Panc1 (cell line): ENCODE data around the gene AIG1. TPM values are rescaled to one million over a fixed set of nuclear protein-coding genes. Genes with fewer than 3 reads are reported as not detected.

ENCODE experiments used
- ATAC-seq: fragments of 200-7000 bp; cut with Tn5 transposase; 2 replicates; pipeline ENCODE4 v1.9.1; 2020; ENCODE audit warnings: mild to moderate bottlenecking, moderate library complexity
- BruUV-seq: library from RNA; stranded (reverse); fragments of 400-500 nt; replicated peaks from 2 replicates; lab custom pipeline; 2021; lab: Mats Ljungman, UMichigan
- CTCF ChIA-PET: fragments of 300-600 bp; sonication (Branson Sonifier 250); formaldehyde crosslinking; loops from one replicate; lab custom pipeline; 2022; ENCODE audit warnings: antibody characterized with exemption; lab: Charles Lee
- POLR2A ChIA-PET: fragments of 300-600 bp; sonication (Branson Sonifier 250); formaldehyde crosslinking; loops from one replicate; lab custom pipeline; 2022; ENCODE audit warnings: antibody characterized with exemption; lab: Charles Lee
- DNase-seq: peaks from one replicate; pipeline ENCODE4 v3.0.0-alpha.2; 2010; ENCODE audit warnings: low read depth, low spot score
- H3K27ac ChIP-seq: 2 replicates; pipeline ENCODE4 v1.5.1; 2011; ENCODE audit warnings: mild to moderate bottlenecking, low read length, inconsistent platforms
- H3K27me3 ChIP-seq: fragments of 200-500 bp; sonication (Bioruptor generic); 2 replicates; pipeline ENCODE4 v1.6.0; 2014; ENCODE audit warnings: low read length, inconsistent platforms; ENCODE audit not compliant: control insufficient read depth, insufficient read depth
- H3K36me3 ChIP-seq: fragments of 200-500 bp; sonication (Bioruptor generic); 2 replicates; pipeline ENCODE4 v1.5.1; 2014; ENCODE audit warnings: inconsistent platforms, mild to moderate bottlenecking, low read length, moderate library complexity; ENCODE audit not compliant: control insufficient read depth, insufficient read depth
- H3K4me1 ChIP-seq: 2 replicates; pipeline ENCODE4 v1.5.1; 2011; ENCODE audit warnings: inconsistent platforms, mild to moderate bottlenecking, low read length, moderate library complexity; ENCODE audit not compliant: control insufficient read depth, insufficient read depth
- H3K4me3 ChIP-seq, 2 experiments: 2 replicates each; pipeline ENCODE4 v1.5.1; 2011 to 2012; ENCODE audit warnings: low read depth in 2 of 2, low read length in 2 of 2, mild to moderate bottlenecking in 2 of 2, inconsistent platforms in 1 of 2, moderate library complexity in 1 of 2
- H3K9me3 ChIP-seq: fragments of 200-500 bp; sonication (Bioruptor generic); 2 replicates; pipeline ENCODE4 v1.5.1; 2014; ENCODE audit warnings: low read depth, mild to moderate bottlenecking, inconsistent platforms, low read length, moderate library complexity; ENCODE audit not compliant: control insufficient read depth, insufficient read depth
- CTCF ChIP-seq: fragments of 450-650 bp; IDR thresholded peaks from 2 replicates; pipeline ENCODE4 v1.5.1; 2017; ENCODE audit warnings: mild to moderate bottlenecking
- POLR2AphosphoS5 ChIP-seq: IDR thresholded peaks from 2 replicates; pipeline ENCODE4 v1.6.1; 2012; ENCODE audit warnings: mild to moderate bottlenecking, low read depth, low read length, moderate library complexity
- REST ChIP-seq, 2 experiments: IDR thresholded peaks; 2 replicates each; pipeline ENCODE4 v1.6.1; 2011 to 2012; ENCODE audit warnings: low read depth in 2 of 2, control low read depth in 1 of 2, low read length in 1 of 2, mild to moderate bottlenecking in 1 of 2, moderate library complexity in 1 of 2; ENCODE audit not compliant: insufficient read depth in 1 of 2
- SIN3A ChIP-seq: IDR thresholded peaks from 2 replicates; pipeline ENCODE4 v1.6.1; 2012; ENCODE audit warnings: low read depth, mild to moderate bottlenecking, low read length, moderate library complexity, borderline replicate concordance; ENCODE audit not compliant: insufficient read depth
- TCF7L2 ChIP-seq: IDR thresholded peaks from 2 replicates; pipeline ENCODE4 v1.6.1; 2011; ENCODE audit warnings: mild to moderate bottlenecking, low read depth, low read length, inconsistent platforms
- in situ Hi-C: cut with HindIII; loops from 2 replicates; pipeline ENCODE4 v1.10.0; 2016; ENCODE audit warnings: low sequenced_read_pairs, low pct_unique_long_range_greater_than_20kb
- intact Hi-C: fragments of 100-400 bp; cut with micrococcal nuclease; formaldehyde crosslinking; loops from one replicate; pipeline ENCODE4 v1.10.0; 2022; ENCODE audit not compliant: unreplicated experiment
- total RNA-seq: library from RNA; stranded (reverse); gene quantifications from one replicate; pipeline ENCODE4 v1.2.1, GENCODE V29; 2021; ENCODE audit not compliant: unreplicated experiment

The AIG1 gene
- total RNA-seq, 1 experiment from 2014 or later, result 23.9 TPM

GRCh38 chr6:143111443-143111842, 50.8 kb downstream of the AIG1 start:
- CTCF ChIA-PET, result no interaction called here
- no peak for DNase-seq
- in situ Hi-C loops (no loop called here), intact Hi-C loops (no loop called here)
- TF ChIP-seq SIN3A, result no peak
- TF ChIP-seq CTCF, result no peak
- no peak for TF ChIP-seq TCF7L2
- TF ChIP-seq REST (IDR thresholded peaks at IDR 0.05; ENCODE audit: insufficient read depth in 1 of 2, low read depth in 2 of 2, low read length in 1 of 2), result no peak
- TF ChIP-seq POLR2AphosphoS5, result no peak
- Histone ChIP-seq H3K27me3 (no peaks in the 10 kb centered on the region), H3K27ac (no peak overlapping the region), H3K4me3 (no peak overlapping the region), H3K9me3 (no peaks in the 10 kb centered on the region), H3K4me1 (no peaks in the 10 kb centered on the region), H3K36me3 (no peaks in the 10 kb centered on the region)
- no TSS peak for BruUV-seq
- ATAC-seq, result no peak
- POLR2A ChIA-PET, result no interaction called here

GRCh38 chr6:143112084-143112768, 51.5 kb downstream of the AIG1 start:
- no peak for TF ChIP-seq SIN3A
- TF ChIP-seq TCF7L2, result no peak
- TF ChIP-seq POLR2AphosphoS5, result no peak
- no peak for TF ChIP-seq CTCF
- no peak for TF ChIP-seq REST (IDR thresholded peaks at IDR 0.05; ENCODE audit: insufficient read depth in 1 of 2, low read depth in 2 of 2, low read length in 1 of 2)
- in situ Hi-C loops, result no loop called here
- no peak for DNase-seq
- H3K4me3 ChIP-seq, result no peak overlapping the region
- no TSS peak for BruUV-seq
- intact Hi-C loops, result no loop called here
- ATAC-seq, result no peak
- no peaks in the 10 kb centered on the region for H3K9me3 ChIP-seq
- ChIA-PET CTCF (no interaction called here), POLR2A (no interaction called here)
- no peaks in the 10 kb centered on the region for H3K4me1 ChIP-seq
- H3K27me3 ChIP-seq, result no peaks in the 10 kb centered on the region
- H3K27ac ChIP-seq, result no peak overlapping the region
- no peaks in the 10 kb centered on the region for H3K36me3 ChIP-seq
